Right ventricle myocardium inferior (tissue), 1 donor: ENCODE measurements around the gene COX20. TPM values are rescaled to one million over a fixed set of nuclear protein-coding genes. Genes with fewer than 3 reads are reported as not detected.

ENCODE experiments used
- ATAC-seq: fragments of 200-7000 bp; cut with Tn5 transposase; one replicate; pipeline ENCODE4 v1.9.1; 2020; ENCODE audit warnings: mild to moderate bottlenecking, moderate library complexity
- DNase-seq: peaks from one replicate; pipeline ENCODE4 v3.0.0; 2021; ENCODE audit errors: missing footprints
- intact Hi-C: fragments of 100-400 bp; cut with DNase I; formaldehyde crosslinking; loops from one replicate; pipeline ENCODE4 v1.11.0; 2022
- total RNA-seq: library from RNA; stranded (reverse); fragmentation: NEBNext Ultra II Directional; extraction: Animal tissue kit (Norgen Biotek cat#: 25700); gene quantifications from one replicate; pipeline ENCODE4 v1.2.1, GENCODE V29; 2021
- donor health status: DM: no; HTN: yes; CAD: no; lungs with severe emphysema.

Gene COX20
- total RNA-seq, 1 donor from 2014 or later = 58.4 TPM

- DNase-seq (no peak), ATAC-seq (no peak)
- intact Hi-C loops = no loop called here
These were observed 11.2 kb downstream of the COX20 start for GRCh38 chr1:244846653-244847052.

DNA sequence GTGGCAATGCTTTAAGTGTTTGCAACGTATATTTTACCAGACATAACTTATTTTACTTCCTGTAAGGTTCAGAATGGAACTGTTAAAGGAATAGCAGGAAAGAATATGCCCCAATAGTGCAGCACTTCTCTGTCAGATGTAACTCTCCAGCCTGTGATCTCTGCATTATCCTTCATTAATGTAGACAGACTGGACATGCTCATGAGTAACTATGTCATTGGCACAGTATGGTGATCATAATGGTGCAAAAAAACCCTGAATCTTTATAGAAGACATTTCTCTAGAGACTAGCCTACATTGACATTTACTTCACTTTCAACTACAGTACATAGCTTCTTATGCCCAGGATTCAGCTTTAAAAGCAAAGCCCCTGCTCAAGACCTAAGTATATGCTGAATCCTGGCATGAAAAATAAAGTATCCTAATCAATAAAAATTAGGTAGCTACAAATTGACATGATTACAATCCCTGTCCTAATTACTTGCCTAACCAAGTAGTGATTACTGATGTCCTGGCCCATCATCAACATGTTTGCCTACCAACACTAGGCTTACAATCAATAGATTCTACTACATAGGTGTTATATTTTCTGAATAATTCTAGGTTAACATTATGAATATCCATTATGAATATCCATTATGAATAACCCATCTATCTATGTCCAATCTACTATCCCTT, 13.9 kb downstream of the COX20 start:
- no peak for ATAC-seq
- DNase-seq = no peak
- intact Hi-C loops = no loop called here

DNA sequence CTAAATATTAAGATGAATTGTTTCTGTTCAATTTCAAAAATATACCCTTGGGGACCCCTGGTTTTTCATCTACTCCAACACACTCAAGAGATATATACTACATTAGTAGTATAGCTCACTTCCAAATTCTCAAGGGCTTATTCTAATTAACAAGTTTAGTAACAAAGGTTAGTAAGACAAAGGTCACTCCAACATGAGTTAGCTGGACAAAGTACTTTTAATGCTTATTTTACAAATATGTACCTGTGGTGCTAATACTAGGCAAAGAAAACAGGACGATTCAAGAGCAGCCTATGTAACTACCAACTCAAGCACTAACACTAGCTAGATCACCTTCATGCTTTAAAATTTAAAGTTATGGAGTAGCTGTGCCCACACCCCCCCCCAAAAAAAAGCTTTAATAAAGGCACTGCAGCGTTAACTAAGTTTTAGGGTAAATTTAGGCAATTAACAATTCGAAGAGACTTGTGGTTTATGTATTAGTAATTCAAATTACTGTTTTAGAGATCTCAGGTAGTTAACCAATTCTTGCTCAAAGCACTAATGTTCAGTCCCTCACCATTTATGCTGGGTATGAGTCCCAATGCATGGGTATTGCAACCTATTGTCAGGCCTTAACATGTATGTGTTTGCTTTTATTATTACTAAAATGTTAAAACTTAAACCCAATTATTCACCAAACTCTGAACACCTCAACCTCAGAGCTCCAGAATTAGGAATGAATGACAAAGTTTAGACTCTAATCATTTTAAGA, 14.8 kb downstream of the COX20 start:
- intact Hi-C loops = no loop called here
- ATAC-seq (no peak), DNase-seq (no peak)

DNA sequence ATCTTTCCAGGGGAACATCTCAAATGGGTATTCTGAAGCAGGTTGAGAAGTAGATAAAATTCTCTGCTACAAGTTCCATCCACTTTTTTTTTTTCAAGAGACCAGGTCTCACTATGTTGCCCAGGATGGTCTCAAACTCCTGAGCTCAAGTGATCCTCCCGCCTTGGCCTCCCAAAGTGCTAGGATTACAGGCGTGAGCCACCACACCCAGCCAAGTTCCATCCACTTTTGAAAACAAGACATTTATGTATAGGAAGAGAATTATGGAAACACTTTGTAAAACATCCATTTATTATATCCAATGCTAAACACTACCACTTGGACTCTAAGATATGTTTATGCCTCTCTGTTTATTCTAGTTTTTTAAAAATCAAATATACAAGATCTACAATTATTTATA, 15.4 kb downstream of the COX20 start:
- intact Hi-C loops = no loop called here
- DNase-seq (no peak), ATAC-seq (no peak)

DNA sequence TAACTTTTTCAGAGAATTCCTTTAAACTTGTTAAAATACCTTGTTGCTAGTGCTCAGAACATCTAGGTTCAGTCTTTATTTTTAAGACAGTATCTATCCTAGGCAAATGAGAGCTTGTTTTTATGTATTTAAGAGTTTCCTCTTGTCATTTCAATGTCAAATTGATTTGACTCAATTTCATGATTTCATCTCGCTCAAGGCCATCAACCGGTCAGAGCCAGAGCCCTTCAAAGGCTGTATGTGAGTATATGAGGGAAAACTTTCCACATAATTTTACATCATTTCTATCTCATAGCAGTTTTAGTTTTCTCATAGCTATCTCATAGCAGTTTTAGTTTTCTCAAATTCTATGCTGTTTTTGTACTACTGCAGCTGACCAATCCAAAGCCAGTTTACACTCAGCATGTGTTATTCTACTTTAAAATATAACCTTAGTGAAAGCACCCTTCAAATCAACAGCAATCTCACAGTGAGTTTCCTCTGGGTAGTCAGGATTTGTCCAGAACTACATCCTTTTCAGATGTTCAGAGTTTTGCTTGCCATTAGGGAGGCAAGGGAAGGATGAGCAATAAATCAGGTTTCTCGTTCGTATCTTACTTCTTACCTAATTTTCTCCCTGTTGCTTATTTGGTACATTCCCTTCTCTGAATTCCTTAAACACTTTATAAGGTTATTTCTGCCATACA, 16.2 kb downstream of the COX20 start:
- DNase-seq (no peak), ATAC-seq (no peak)
- intact Hi-C loops = no loop called here

GRCh38 chr1:244852694-244853093, 17.2 kb downstream of the COX20 start:
- no peak for ATAC-seq
- intact Hi-C loops = no loop called here

DNA sequence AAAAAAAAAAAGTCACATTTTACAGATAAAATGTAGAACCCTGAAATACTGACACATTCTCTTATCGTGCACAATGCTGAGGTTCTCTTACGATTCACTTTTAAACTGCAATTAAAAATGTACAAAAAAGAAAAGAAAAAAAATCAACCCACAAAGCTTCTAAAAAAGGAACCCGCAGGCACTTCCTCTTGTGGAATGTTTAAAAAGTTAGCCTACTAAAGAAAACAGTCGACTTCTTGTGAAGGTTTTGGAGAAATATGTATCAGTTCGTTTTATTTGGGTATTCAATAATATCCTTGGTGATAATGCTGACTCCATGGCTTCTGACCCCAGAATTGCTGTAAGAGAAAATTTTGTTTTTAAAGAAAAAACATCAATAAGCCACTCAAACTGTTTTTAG, 18.7 kb downstream of the COX20 start:
- intact Hi-C loops = no loop called here
- ATAC-seq (no peak), DNase-seq (no peak)

More at GRCh38 chr1:244852694-244853093, 17.2 kb downstream of the COX20 start:
- DNase-seq = no peak

DNA sequence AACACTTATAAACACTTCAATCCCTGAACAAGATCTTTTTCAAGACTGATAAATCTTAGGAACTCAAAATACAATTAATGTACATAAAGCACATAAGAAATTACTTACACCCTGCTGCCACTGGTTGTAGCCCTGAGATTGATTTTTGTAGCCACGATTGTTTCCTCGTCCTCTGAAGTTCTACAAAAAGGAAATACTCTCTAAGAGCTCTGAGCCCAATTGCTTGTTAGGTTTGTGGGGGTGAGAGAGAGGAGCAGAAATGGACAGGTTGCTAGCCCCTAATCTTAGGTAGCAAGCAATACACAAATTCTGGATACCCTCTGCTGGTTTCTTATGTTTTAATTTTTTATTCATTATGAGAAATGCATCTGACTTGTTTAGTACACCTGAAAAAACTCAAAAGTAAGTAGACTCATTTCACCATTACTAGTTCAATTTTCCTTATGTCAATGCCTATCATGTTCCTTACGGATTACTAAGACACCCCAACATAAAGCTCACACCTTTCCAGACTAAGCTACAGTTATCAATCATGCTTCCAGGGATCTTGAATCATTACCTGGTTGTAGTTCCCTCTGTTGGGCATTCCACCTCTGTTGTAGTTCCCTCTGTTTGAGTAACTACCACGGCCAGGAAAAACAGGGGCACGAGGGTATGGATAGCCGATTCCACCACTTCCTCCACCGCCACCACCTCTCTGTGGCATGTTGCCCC, 19.6 kb downstream of the COX20 start:
- intact Hi-C loops = no loop called here
- ATAC-seq = no peak
- DNase-seq = no peak

GRCh38 chr1:244857761-244858160, 22.3 kb downstream of the COX20 start:
- intact Hi-C loops = no loop called here
- ATAC-seq = no peak

DNA sequence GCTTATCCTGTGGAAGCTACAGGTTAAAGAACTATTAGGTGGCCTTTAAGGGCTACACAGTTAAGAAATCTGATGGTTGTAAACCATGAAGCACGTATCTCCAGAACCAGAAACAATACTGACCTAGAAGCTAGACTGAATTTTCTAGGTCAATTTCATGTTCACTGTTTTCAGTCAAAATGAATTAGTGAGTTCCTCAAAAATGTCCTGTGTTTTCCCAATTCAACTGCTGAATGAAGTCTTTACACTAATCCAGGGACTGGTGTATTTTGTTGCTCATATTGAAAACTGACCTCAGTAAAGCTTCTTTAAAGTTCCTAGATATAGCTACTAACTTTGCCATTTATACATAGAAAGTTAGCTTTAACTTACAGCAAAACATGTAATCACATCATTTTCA, 22.9 kb downstream of the COX20 start:
- no peak for ATAC-seq
- intact Hi-C loops = no loop called here
- DNase-seq = no peak

More at GRCh38 chr1:244857761-244858160, 22.3 kb downstream of the COX20 start:
- no peak for DNase-seq

- no peak for DNase-seq
- no peak for ATAC-seq
- intact Hi-C loops = no loop called here
These were observed 24.6 kb downstream of the COX20 start for GRCh38 chr1:244860078-244860477.

GRCh38 chr1:244860914-244861610, 25.6 kb downstream of the COX20 start:
- intact Hi-C loops = no loop called here
- DNase-seq (no peak), ATAC-seq (no peak)

GRCh38 chr1:244861683-244862082, 26.2 kb downstream of the COX20 start:
- intact Hi-C loops = loop anchor here (2.0 kb wide), 1 partner anchor 209 kb away; the partner anchor contains the start of gene DESI2
- DNase-seq (no peak), ATAC-seq (no peak)

DNA sequence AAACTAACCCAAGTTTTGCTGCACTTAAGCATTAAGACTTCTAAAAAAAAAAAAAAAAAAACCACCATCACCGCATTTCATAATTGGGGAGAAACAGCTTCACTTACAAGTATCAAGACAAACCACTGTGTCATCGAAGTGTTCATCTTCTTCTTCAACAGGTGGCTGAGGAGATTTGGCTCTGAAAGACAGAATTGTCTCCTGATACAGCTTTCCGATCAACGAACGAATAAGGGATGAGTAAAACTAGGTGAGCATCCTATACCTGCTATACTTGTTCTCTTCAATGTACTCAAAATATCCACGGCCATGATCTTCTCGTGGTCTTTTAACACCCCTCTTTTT, 26.9 kb downstream of the COX20 start:
- ATAC-seq = no peak
- no peak for DNase-seq
- intact Hi-C loops = loop anchor here (2.0 kb wide), 1 partner anchor 210 kb away; the partner anchor contains the start of gene DESI2

GRCh38 chr1:244862699-244863490, 27.4 kb downstream of the COX20 start:
- peak; percentile 98 for DNase-seq
- ATAC-seq = peak; percentile 85
- intact Hi-C loops = loop anchor here (2.0 kb wide), 1 partner anchor 210 kb away; the partner anchor contains the start of gene DESI2

DNA sequence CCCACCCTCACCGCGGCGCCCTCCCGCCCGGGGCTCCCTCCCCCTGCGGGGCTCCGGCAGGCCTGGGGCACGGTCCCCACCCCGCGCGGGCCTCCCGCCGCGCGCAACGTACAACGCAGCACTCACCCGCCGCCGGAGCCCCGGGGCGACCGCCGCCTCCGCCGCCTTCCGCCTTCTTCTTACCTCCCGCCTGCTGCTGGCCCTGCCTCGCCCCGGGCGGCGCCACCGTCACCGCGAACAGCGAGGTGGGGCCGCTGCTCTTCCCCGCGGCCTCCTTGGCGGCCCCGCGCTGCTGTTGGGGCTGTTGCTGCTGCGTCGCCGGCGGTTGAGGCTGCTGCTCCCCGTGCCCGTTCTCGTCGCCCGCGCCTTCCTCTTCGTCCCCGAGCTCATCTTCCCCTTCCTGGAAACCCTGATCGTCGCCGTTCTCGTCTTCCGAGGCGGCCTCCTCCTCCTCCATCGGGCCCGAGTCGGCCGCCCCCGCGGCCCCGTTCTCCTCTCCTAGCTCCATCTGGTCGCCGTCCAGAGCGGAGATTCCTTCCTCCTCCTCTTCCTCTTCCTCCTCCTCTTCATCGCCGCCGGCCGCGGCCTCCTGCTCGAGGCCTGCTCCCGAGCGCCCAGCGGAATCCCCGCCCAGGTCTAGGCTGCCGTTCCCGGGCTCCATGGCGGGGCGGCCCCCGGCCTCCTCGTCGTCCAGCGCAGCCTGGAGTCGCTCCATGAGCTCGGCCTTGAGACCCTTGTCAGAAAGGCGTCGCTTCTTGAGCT, 28.2 kb downstream of the COX20 start:
- intact Hi-C loops = loop anchor here (1.0 to 2.0 kb wide), 4 partner anchors 29 to 211 kb away; partner anchors contain the start of gene DESI2
- DNase-seq (peak; percentile 82), ATAC-seq (peak; percentile 3)
